WTC11 (cell line): ENCODE measurements around the gene CA7.

ENCODE experiments used
- ATF6 ChIP-seq: sonication (generic); formaldehyde crosslinking; IDR thresholded peaks from 2 replicates; pipeline ENCODE4 v1.8.1; 2023; ENCODE audit warnings: mild to moderate bottlenecking, missing genetic modification reagents
- ETV6 ChIP-seq: sonication (generic); formaldehyde crosslinking; IDR thresholded peaks from 2 replicates; pipeline ENCODE4 v1.8.1; 2022; ENCODE audit warnings: mild to moderate bottlenecking, missing genetic modification reagents
- GRHL2 ChIP-seq: fragments of 250-450 bp; sonication (Bioruptor Pico); IDR thresholded peaks from 2 replicates; pipeline ENCODE4 v1.8.0; 2022; ENCODE audit warnings: mild to moderate bottlenecking, moderate library complexity; ENCODE audit not compliant: insufficient replicate concordance, severe bottlenecking
- JUN ChIP-seq: sonication (generic); formaldehyde crosslinking; IDR thresholded peaks from 2 replicates; pipeline ENCODE4 v1.8.0; 2023; ENCODE audit warnings: mild to moderate bottlenecking, missing genetic modification reagents
- NR2C2 ChIP-seq: sonication (generic); formaldehyde crosslinking; IDR thresholded peaks from 2 replicates; pipeline ENCODE4 v1.8.0; 2022; ENCODE audit warnings: mild to moderate bottlenecking, missing genetic modification reagents
- TEAD1 ChIP-seq: sonication (generic); formaldehyde crosslinking; IDR thresholded peaks from 2 replicates; pipeline ENCODE4 v1.8.0; 2022; ENCODE audit warnings: mild to moderate bottlenecking, missing genetic modification reagents
- ZBTB43 ChIP-seq: sonication (generic); formaldehyde crosslinking; IDR thresholded peaks from 2 replicates; pipeline ENCODE4 v1.8.1; 2023; ENCODE audit warnings: mild to moderate bottlenecking, missing genetic modification reagents
- TF ChIP-seq, protein P1 (sequence below): fragments of 200-600 bp; IDR thresholded peaks from 2 replicates; pipeline ENCODE4 v1.8.0; 2022; ENCODE audit warnings: antibody characterized with exemption

DNA sequence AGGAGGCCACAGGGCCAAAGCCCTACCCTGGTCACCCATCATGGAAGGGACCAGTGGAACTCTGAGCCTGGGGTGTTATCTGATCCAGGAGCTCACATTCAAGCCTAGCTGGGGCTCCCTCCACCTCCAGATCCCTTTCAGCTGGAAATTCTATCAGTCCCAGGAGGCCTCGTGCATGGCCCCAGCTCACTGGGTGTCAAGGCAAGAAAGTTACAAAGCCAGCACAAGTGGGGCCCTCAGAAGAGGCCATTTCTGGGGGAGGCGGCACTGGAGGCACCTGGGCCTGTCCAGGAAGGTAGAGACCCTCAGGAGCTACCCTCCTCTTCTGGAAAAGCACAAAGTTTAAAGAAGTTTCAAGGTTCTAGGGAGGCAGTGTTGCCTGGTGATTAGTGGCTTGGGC is 4.8 kb downstream of the CA7 start:
- TF ChIP-seq, protein P1, sequence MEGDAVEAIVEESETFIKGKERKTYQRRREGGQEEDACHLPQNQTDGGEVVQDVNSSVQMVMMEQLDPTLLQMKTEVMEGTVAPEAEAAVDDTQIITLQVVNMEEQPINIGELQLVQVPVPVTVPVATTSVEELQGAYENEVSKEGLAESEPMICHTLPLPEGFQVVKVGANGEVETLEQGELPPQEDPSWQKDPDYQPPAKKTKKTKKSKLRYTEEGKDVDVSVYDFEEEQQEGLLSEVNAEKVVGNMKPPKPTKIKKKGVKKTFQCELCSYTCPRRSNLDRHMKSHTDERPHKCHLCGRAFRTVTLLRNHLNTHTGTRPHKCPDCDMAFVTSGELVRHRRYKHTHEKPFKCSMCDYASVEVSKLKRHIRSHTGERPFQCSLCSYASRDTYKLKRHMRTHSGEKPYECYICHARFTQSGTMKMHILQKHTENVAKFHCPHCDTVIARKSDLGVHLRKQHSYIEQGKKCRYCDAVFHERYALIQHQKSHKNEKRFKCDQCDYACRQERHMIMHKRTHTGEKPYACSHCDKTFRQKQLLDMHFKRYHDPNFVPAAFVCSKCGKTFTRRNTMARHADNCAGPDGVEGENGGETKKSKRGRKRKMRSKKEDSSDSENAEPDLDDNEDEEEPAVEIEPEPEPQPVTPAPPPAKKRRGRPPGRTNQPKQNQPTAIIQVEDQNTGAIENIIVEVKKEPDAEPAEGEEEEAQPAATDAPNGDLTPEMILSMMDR = no peak
- TF ChIP-seq JUN (CRISPR knock-in tag) (no peak), ZBTB43 (CRISPR knock-in tag) (no peak), ETV6 (CRISPR knock-in tag) (no peak), TEAD1 (CRISPR knock-in tag) (no peak), ATF6 (no peak), GRHL2 (no peak), NR2C2 (no peak)
